K562 (cell line): ENCODE measurements around the gene APEX1. TPM values are rescaled to one million over a fixed set of nuclear protein-coding genes. Genes with fewer than 3 reads are reported as not detected.

ENCODE experiments used
- ARID1B ChIP-seq: fragments of 450-650 bp; IDR thresholded peaks from 2 replicates; pipeline ENCODE4 v1.6.1; 2016; ENCODE audit warnings: antibody characterized with exemption, mild to moderate bottlenecking, inconsistent platforms
- DPF2 ChIP-seq: fragments of 450-650 bp; IDR thresholded peaks from 2 replicates; pipeline ENCODE4 v1.6.1; 2016
- ELF4 ChIP-seq: fragments of 450-650 bp; formaldehyde crosslinking; IDR thresholded peaks from 2 replicates; pipeline ENCODE4 v1.4.0; 2022; ENCODE audit warnings: missing genetic modification characterization
- ESRRA ChIP-seq: fragments of 450-650 bp; IDR thresholded peaks from 2 replicates; pipeline ENCODE4 v1.6.1; 2014; ENCODE audit warnings: low read depth, mild to moderate bottlenecking, moderate library complexity, borderline replicate concordance
- FOSL1 ChIP-seq: fragments of 200-800 bp; sonication (Bioruptor generic); conservative IDR thresholded peaks from 2 replicates; pipeline ENCODE4 v1.6.1; 2016; ENCODE audit warnings: missing genetic modification characterization, missing compliant biosample characterization
- GATA2 ChIP-seq: sonication (generic); formaldehyde crosslinking; IDR thresholded peaks from 2 replicates; pipeline ENCODE4 v1.4.0; 2020; ENCODE audit warnings: mild to moderate bottlenecking, missing genetic modification reagents
- HMGXB4 ChIP-seq: sonication (generic); formaldehyde crosslinking; IDR thresholded peaks from 2 replicates; pipeline ENCODE4 v1.8.1; 2023; ENCODE audit warnings: mild to moderate bottlenecking, missing genetic modification reagents
- HNRNPUL1 ChIP-seq: fragments of 200-400 bp; formaldehyde crosslinking; IDR thresholded peaks from 2 replicates; pipeline ENCODE4 v1.6.1; 2017; ENCODE audit warnings: low read length
- MLLT1 ChIP-seq, 2 experiments: fragments of 450-650 bp; IDR thresholded peaks; 2 replicates each; pipeline ENCODE4 v1.6.1; 2016
- MTA1 ChIP-seq: fragments of 450-650 bp; IDR thresholded peaks from 2 replicates; pipeline ENCODE4 v1.6.1; 2017; ENCODE audit warnings: borderline replicate concordance
- MYC ChIP-seq, 2 experiments: fragments of 250-450 bp in 1 of 2; sonication (Bioruptor Pico) in 1 of 2; IDR thresholded peaks; 2 replicates each; pipeline versions ENCODE4 v1.5.1 to v1.6.1; 2012 to 2021; ENCODE audit warnings: low read depth in 2 of 2, borderline replicate concordance in 1 of 2, improper control_type of control experiment in 1 of 2, low read length in 1 of 2, mild to moderate bottlenecking in 1 of 2, moderate library complexity in 1 of 2
- NBN ChIP-seq: fragments of 450-650 bp; IDR thresholded peaks from 2 replicates; pipeline ENCODE4 v1.6.1; 2016; ENCODE audit warnings: low read depth, mild to moderate bottlenecking
- NCOR1 ChIP-seq: fragments of 450-650 bp; IDR thresholded peaks from 2 replicates; pipeline ENCODE4 v1.6.1; 2016; ENCODE audit warnings: mild to moderate bottlenecking, moderate library complexity
- POLR2AphosphoS5 ChIP-seq: IDR thresholded peaks from 2 replicates; pipeline ENCODE4 v1.6.1; 2011; ENCODE audit warnings: mild to moderate bottlenecking, low read depth, low read length, moderate library complexity; ENCODE audit not compliant: control insufficient read depth, insufficient read depth
- RCOR1 ChIP-seq, 2 experiments: IDR thresholded peaks; 2 replicates each; pipeline ENCODE4 v1.6.1; 2012; ENCODE audit warnings: low read depth in 2 of 2, low read length in 2 of 2, borderline replicate concordance in 1 of 2, improper control_type of control experiment in 1 of 2
- SMARCE1 ChIP-seq: fragments of 450-650 bp; IDR thresholded peaks from 2 replicates; pipeline ENCODE4 v1.7.1; 2016; ENCODE audit warnings: mild to moderate bottlenecking
- ZBTB26 ChIP-seq: fragments of 450-650 bp; formaldehyde crosslinking; IDR thresholded peaks from 2 replicates; pipeline ENCODE4 v1.4.0; 2022; ENCODE audit warnings: missing genetic modification characterization
- ZMIZ1 ChIP-seq, 2 experiments: fragments of 150-350 bp in 1 of 2; IDR thresholded peaks; 2 replicates each; pipeline ENCODE4 v1.6.1; 2012 to 2016; ENCODE audit warnings: low read depth in 2 of 2, low read length in 2 of 2, mild to moderate bottlenecking in 1 of 2, moderate library complexity in 1 of 2
- ZNF589 ChIP-seq: fragments of 200-800 bp; sonication (Bioruptor generic); IDR thresholded peaks from 2 replicates; pipeline ENCODE4 v1.6.1; 2016; ENCODE audit warnings: low read depth, missing genetic modification characterization, missing compliant biosample characterization
- polyA plus RNA-seq, 8 experiments: library from polyadenylated mRNA; depleted of rRNA in 4 of 8; stranded (reverse) in 5 of 8; unstranded in 3 of 8; fragments of >200 nt; fragmentation: Nextera tagmentation in 2 of 8; fragmentation: Illumina TruSeq in 1 of 8; extraction: Ambion mirVana in 2 of 8; extraction: Trizol in 1 of 8; gene quantifications; 2 replicates each; pipeline versions ENCODE4 v1.2.1 to v1.2.3, GENCODE V29; 2011 to 2014; ENCODE audit warnings: inconsistent platforms in 1 of 8, missing spikeins in 1 of 8
- total RNA-seq, 7 experiments: library from RNA; depleted of rRNA in 6 of 7; stranded (reverse); fragments of >200 nt in 6 of 7; fragmentation: Illumina TruSeq in 2 of 7; extraction: Trizol in 2 of 7; gene quantifications; 2 replicates each; pipeline versions ENCODE4 v1.2.1 to v1.2.3, GENCODE V29; 2011 to 2021; ENCODE audit warnings: low replicate concordance in 1 of 7

Gene APEX1
- total and polyA plus RNA-seq, 9 of the 15 experiments (the other 6 are each of a cell fraction or from before 2014, with no cell fraction given): 50.2 to 274 (median 158) TPM

GRCh38 chr14:20477211-20477876 is 22.3 kb downstream of the APEX1 start (continued):
- TF ChIP-seq ZMIZ1 (IDR thresholded peaks at IDR 0.05; ENCODE audit: low read depth in 2 of 2, low read length in 2 of 2) (0 out of 4 replicates have a peak, but pooled peaks of 1 of the 2 experiments have one; percentile 28), SMARCE1 (peak; percentile 69; the same call in 1 of the 2 replicates), MLLT1 (IDR thresholded peaks at IDR 0.05) (peak in 1 of 2 experiments; percentile 82; a peak in 2 of 4 replicates), HMGXB4 (CRISPR knock-in tag) (0 out of 2 replicates have a peak, but pooled peaks have one; percentile 32), DPF2 (peak; percentile 73), POLR2AphosphoS5 (peak; percentile 57), FOSL1 (0 out of 2 replicates have a peak, but pooled peaks have one; percentile 29), RCOR1 (IDR thresholded peaks at IDR 0.05; ENCODE audit: borderline replicate concordance in 1 of 2, low read depth in 2 of 2, low read length in 2 of 2) (0 out of 4 replicates have a peak, but pooled peaks of 1 of the 2 experiments have one; percentile 32), ESRRA (peak; percentile 68; the same call in 1 of the 2 replicates), ZNF589 (peak; percentile 65), ZBTB26 (CRISPR knock-in tag) (0 out of 2 replicates have a peak, but pooled peaks have one; percentile 44), GATA2 (peak; percentile 35; the same call in 1 of the 2 replicates), NBN (peak; percentile 55; the same call in 1 of the 2 replicates), HNRNPUL1 (no peak), ARID1B (peak; percentile 85), NCOR1 (peak; percentile 56; the same call in 1 of the 2 replicates), MYC (IDR thresholded peaks at IDR 0.05; ENCODE audit: low read depth, low read length) (no peak; the same call in 1 of the 2 replicates), MYC (CRISPR knock-in tag; IDR thresholded peaks at IDR 0.05; ENCODE audit: borderline replicate concordance, low read depth) (no peak), ELF4 (CRISPR knock-in tag) (peak; percentile 66; the same call in 1 of the 2 replicates), MTA1 (0 out of 2 replicates have a peak, but pooled peaks have one; percentile 57)
